Caco-2 (cell line): Measurements from ENCODE around the gene SCN4B. TPM values are rescaled to one million over a fixed set of nuclear protein-coding genes. Genes with fewer than 3 reads are reported as not detected.

Experiments
- BruUV-seq: library from RNA; stranded (reverse); fragments of 400-500 nt; replicated peaks from 2 replicates; lab custom pipeline; 2021; lab: Mats Ljungman, UMichigan
- CTCF ChIA-PET: fragments of 300-600 bp; sonication (Branson Sonifier 250); formaldehyde crosslinking; loops from one replicate; lab custom pipeline; 2022; ENCODE audit warnings: antibody characterized with exemption; lab: Charles Lee
- POLR2A ChIA-PET: fragments of 300-600 bp; sonication (Branson Sonifier 250); formaldehyde crosslinking; loops from one replicate; lab custom pipeline; 2022; ENCODE audit warnings: antibody characterized with exemption; lab: Charles Lee
- DNase-seq, 2 experiments: peaks; one replicate each; pipeline versions ENCODE4 v3.0.0 to v3.0.0-alpha.2; 2020 to 2022
- H3K27me3 ChIP-seq: replicated peaks from 2 replicates; pipeline ENCODE4 v1.6.0; 2011; ENCODE audit warnings: low read length; ENCODE audit not compliant: control insufficient read depth, insufficient read depth
- H3K36me3 ChIP-seq: 2 replicates; pipeline ENCODE4 v1.5.1; 2011; ENCODE audit warnings: low read length; ENCODE audit not compliant: control insufficient read depth, insufficient read depth
- H3K4me1 ChIP-seq: fragments of 250-450 bp; sonication (Bioruptor Pico); 2 replicates; pipeline ENCODE4 v1.5.1; 2020; ENCODE audit warnings: mild to moderate bottlenecking
- H3K4me3 ChIP-seq: 2 replicates; pipeline ENCODE4 v1.5.1; 2011; ENCODE audit warnings: low read depth, mild to moderate bottlenecking, control low read depth, low read length
- H3K9me3 ChIP-seq: fragments of 250-450 bp; sonication (Bioruptor Pico); 2 replicates; pipeline ENCODE4 v1.5.1; 2020; ENCODE audit warnings: mild to moderate bottlenecking, moderate library complexity
- H3K27ac Mint-ChIP-seq: one replicate; pipeline ENCODE4 v1.8.0; 2022; ENCODE audit warnings: mixed read lengths; ENCODE audit not compliant: unreplicated experiment
- H3K27me3 Mint-ChIP-seq: one replicate; pipeline ENCODE4 v1.8.0; 2022; ENCODE audit warnings: mixed read lengths; ENCODE audit not compliant: insufficient read depth, unreplicated experiment
- H3K36me3 Mint-ChIP-seq: one replicate; pipeline ENCODE4 v1.8.0; 2022; ENCODE audit warnings: mild to moderate bottlenecking, mixed read lengths; ENCODE audit not compliant: insufficient read depth, unreplicated experiment
- H3K4me1 Mint-ChIP-seq: one replicate; pipeline ENCODE4 v1.8.0; 2022; ENCODE audit warnings: low read depth, mixed read lengths; ENCODE audit not compliant: unreplicated experiment
- H3K4me3 Mint-ChIP-seq: one replicate; pipeline ENCODE4 v1.8.0; 2022; ENCODE audit warnings: mild to moderate bottlenecking, moderate library complexity, mixed read lengths; ENCODE audit not compliant: unreplicated experiment
- H3K9me3 Mint-ChIP-seq: one replicate; pipeline ENCODE4 v1.8.0; 2022; ENCODE audit warnings: mixed read lengths; ENCODE audit not compliant: unreplicated experiment
- CTCF ChIP-seq, 2 experiments: fragments of 200-600 bp in 1 of 2; IDR thresholded peaks; 1 replicate in 1 of 2; 2 replicates in 1 of 2; pipeline versions ENCODE4 v1.5.1 to v1.8.0; 2011 to 2022; ENCODE audit warnings: antibody characterized with exemption in 1 of 2, control low read depth in 1 of 2, inconsistent platforms in 1 of 2, low read depth in 1 of 2, low read length in 1 of 2, mild to moderate bottlenecking in 1 of 2, moderate library complexity in 1 of 2; ENCODE audit not compliant: insufficient read depth in 1 of 2, severe bottlenecking in 1 of 2, unreplicated experiment in 1 of 2
- intact Hi-C: fragments of 100-400 bp; cut with micrococcal nuclease; formaldehyde crosslinking; loops from one replicate; pipeline ENCODE4 v1.10.0; 2022; ENCODE audit not compliant: unreplicated experiment
- total RNA-seq: library from RNA; stranded (reverse); gene quantifications from 2 replicates; pipeline ENCODE4 v1.2.3, GENCODE V29; 2022

SCN4B gene
- total RNA-seq, 1 experiment from 2014 or later = 0.70 TPM

- CTCF ChIA-PET = interaction anchor here (0.5 to 1.9 kb wide), 4 partner anchors 11 to 1016 kb away, joined by 4 to 20 read pairs (median 6); no protein-coding TSS in a partner anchor
- Histone ChIP-seq H3K4me1 (peaks cover 91% of the 10 kb centered on the region), H3K27me3 (no peaks in the 10 kb centered on the region), H3K36me3 (peaks cover 2% of the 10 kb centered on the region; the same call in 1 of the 2 replicates), H3K9me3 (no peaks in the 10 kb centered on the region), H3K4me3 (no peak overlapping the region)
- POLR2A ChIA-PET = interaction anchor here (0.6 to 1.9 kb wide), 3 partner anchors 15 to 51 kb away, joined by 3 to 16 read pairs (median 3); partner anchors contain the start of gene MPZL3
- Mint-ChIP-seq H3K9me3 (no peaks in the 10 kb centered on the region), H3K27me3 (no peaks in the 10 kb centered on the region), H3K4me1 (peaks cover 31% of the 10 kb centered on the region), H3K36me3 (no peaks in the 10 kb centered on the region), H3K27ac (no peak overlapping the region), H3K4me3 (no peak overlapping the region)
- DNase-seq = no peak
- intact Hi-C loops = no loop called here
- no peak for TF ChIP-seq CTCF (IDR thresholded peaks at IDR 0.05; ENCODE audit: insufficient read depth in 1 of 2, low read depth in 1 of 2, low read length in 1 of 2, severe bottlenecking in 1 of 2, unreplicated experiment in 1 of 2)
- no TSS peak for BruUV-seq
Observed at GRCh38 chr11:118200901-118201680, 48.5 kb upstream of the SCN4B start.

- Mint-ChIP-seq H3K4me1 (peaks cover 28% of the 10 kb centered on the region), H3K9me3 (no peaks in the 10 kb centered on the region), H3K27ac (no peak overlapping the region), H3K4me3 (no peak overlapping the region), H3K27me3 (no peaks in the 10 kb centered on the region), H3K36me3 (no peaks in the 10 kb centered on the region)
- DNase-seq = no peak
- Histone ChIP-seq H3K4me3 (no peak overlapping the region), H3K4me1 (peaks cover 89% of the 10 kb centered on the region), H3K36me3 (peaks cover 2% of the 10 kb centered on the region; the same call in 1 of the 2 replicates), H3K9me3 (no peaks in the 10 kb centered on the region), H3K27me3 (no peaks in the 10 kb centered on the region)
- no peak for TF ChIP-seq CTCF (IDR thresholded peaks at IDR 0.05; ENCODE audit: insufficient read depth in 1 of 2, low read depth in 1 of 2, low read length in 1 of 2, severe bottlenecking in 1 of 2, unreplicated experiment in 1 of 2)
- ChIA-PET POLR2A (interaction anchor here (0.6 kb wide), 1 partner anchor 40 kb away, joined by 3 read pairs; no protein-coding TSS in a partner anchor), CTCF (no interaction called here)
- intact Hi-C loops = no loop called here
- BruUV-seq = no TSS peak
Observed at GRCh38 chr11:118200497-118200896, 47.9 kb upstream of the SCN4B start.

GRCh38 chr11:118199135-118199534 lies 46.5 kb upstream of the SCN4B start:
- H3K27me3 ChIP-seq = no peaks in the 10 kb centered on the region
- intact Hi-C loops = loop anchor here (5.0 kb wide), 1 partner anchor 288 kb away; no protein-coding TSS in a partner anchor
- H3K4me3 ChIP-seq = no peak overlapping the region
- no TSS peak for BruUV-seq
- ChIA-PET POLR2A (interaction anchor here (0.6 to 1.7 kb wide), 5 partner anchors 13 to 549 kb away, joined by 3 to 14 read pairs (median 10); partner anchors contain the start of gene MPZL3), CTCF (interaction anchor here (0.6 to 2.2 kb wide), 42 partner anchors 9 to 317 kb away, joined by 3 to 75 read pairs (median 5); partner anchors contain the start of genes MPZL2, MPZL3 and UBE4A)
- Mint-ChIP-seq H3K4me1 (peaks cover 40% of the 10 kb centered on the region), H3K9me3 (no peaks in the 10 kb centered on the region), H3K27me3 (no peaks in the 10 kb centered on the region), H3K27ac (peak overlapping the region; percentile 36), H3K4me3 (no peak overlapping the region), H3K36me3 (peaks cover 1% of the 10 kb centered on the region)
- TF ChIP-seq CTCF (IDR thresholded peaks at IDR 0.05; ENCODE audit: insufficient read depth in 1 of 2, low read depth in 1 of 2, low read length in 1 of 2, severe bottlenecking in 1 of 2, unreplicated experiment in 1 of 2) = no peak
- no peak for DNase-seq
- H3K36me3 ChIP-seq = peaks cover 2% of the 10 kb centered on the region; the same call in 1 of the 2 replicates
- peaks cover 90% of the 10 kb centered on the region for H3K4me1 ChIP-seq
- H3K9me3 ChIP-seq = no peaks in the 10 kb centered on the region
